Right lobe of liver (tissue), 6 donors: ENCODE data around the gene RNFT1. TPM values are rescaled to one million over a fixed set of nuclear protein-coding genes. Genes with fewer than 3 reads are reported as not detected.
"Not testable (repeated sequence)": the region's sequence is repeated elsewhere in the genome, so short reads cannot be mapped to it uniquely, and the experiment has no call there.

Experiments used
- ATAC-seq, 4 donors: fragments of 200-7000 bp; cut with Tn5 transposase; one replicate each; pipeline ENCODE4 v1.9.1; 2020; ENCODE audit warnings: mild to moderate bottlenecking in 4 of 4, moderate library complexity in 4 of 4
- DNase-seq, 3 donors: peaks; one replicate each; pipeline ENCODE4 v3.0.0-alpha.2; 2020
- H3K27ac ChIP-seq, 3 donors: fragments of 200-600 bp; one replicate each; pipeline ENCODE4 v1.8.0; 2022
- H3K27me3 ChIP-seq, 2 donors: fragments of 200-600 bp; one replicate each; pipeline ENCODE4 v1.8.0; 2022
- H3K36me3 ChIP-seq, 4 donors: fragments of 200-600 bp; sonication (generic) in 1 of 4; one replicate each; pipeline versions ENCODE4 v1.5.1 to v1.8.0; 2017 to 2022; ENCODE audit warnings: control low read depth in 1 of 4
- H3K4me1 ChIP-seq, 4 donors: fragments of 200-600 bp; sonication (generic) in 1 of 4; one replicate each; pipeline versions ENCODE4 v1.5.1 to v1.8.0; 2017 to 2022; ENCODE audit warnings: control low read depth in 1 of 4
- H3K4me3 ChIP-seq, 3 donors: fragments of 200-600 bp; one replicate each; pipeline ENCODE4 v1.8.0; 2022
- H3K9me3 ChIP-seq, 4 donors: fragments of 200-600 bp; sonication (generic) in 1 of 4; one replicate each; pipeline versions ENCODE4 v1.5.1 to v1.8.0; 2017 to 2022; ENCODE audit warnings: control low read depth in 1 of 4
- CTCF ChIP-seq, 4 donors: fragments of 200-600 bp in 3 of 4; fragments of 450-650 bp in 1 of 4; IDR thresholded peaks; one replicate each; pipeline versions ENCODE4 v1.5.1 to v1.8.0; 2016 to 2022; ENCODE audit warnings: antibody characterized with exemption in 4 of 4, mild to moderate bottlenecking in 2 of 4
- POLR2A ChIP-seq: fragments of 450-650 bp; IDR thresholded peaks from one replicate; pipeline ENCODE4 v1.6.1; 2017; ENCODE audit warnings: antibody characterized with exemption, mild to moderate bottlenecking
- WGBS: methylation state at CpG from one replicate; pipeline ENCODE4 v1.1.6; 2018; ENCODE audit warnings: low coverage, low lambda C conversion rate; ENCODE audit not compliant: insufficient coverage; ENCODE audit errors: missing lambda C conversion rate; 5-methylcytosine and 5-hydroxymethylcytosine counted together
- intact Hi-C, 2 donors: fragments of 100-400 bp; cut with DNase I; formaldehyde crosslinking; loops; one replicate each; pipeline versions ENCODE4 v1.11.2 to v1.14.1; 2022
- total RNA-seq, 6 experiments: library from RNA; depleted of rRNA in 2 of 6; stranded (reverse); fragments of >200 nt in 2 of 6; fragmentation: NEBNext Ultra II Directional in 3 of 6; extraction: Animal tissue kit (Norgen Biotek cat#: 25700) in 3 of 6; gene quantifications; one replicate each; pipeline versions ENCODE4 v1.1.0 to v1.2.4, GENCODE V29; 2016 to 2023
- donor health status: DM: no; HTN: yes; CAD: no.
- donor health status: DM: no; HTN: no; CAD: no.
- donor health status: DM: no; HTN: no; CAD: no.
- donor health status: DM: no; HTN: yes; CAD: no.
- donor health status: DM: no; HTN: yes; CAD: no.

RNFT1 gene
- total RNA-seq, 6 experiments from 2014 or later = 18.3 to 30.6 (median 21.6) TPM

- no peak for DNase-seq
- no peaks in the 10 kb centered on the region for H3K9me3 ChIP-seq
- intact Hi-C loops = no loop called here
- no peaks in the 10 kb centered on the region for H3K4me1 ChIP-seq
- TF ChIP-seq CTCF (IDR thresholded peaks at IDR 0.05) = no peak
- no peak for TF ChIP-seq POLR2A
- H3K27ac ChIP-seq = no peak overlapping the region
- peaks cover 4 to 40% (median 8%) of the 10 kb centered on the region in 4 donors for H3K36me3 ChIP-seq
- WGBS = 89% methylated on average over 3 of the region's 3 CpGs
- no peaks in the 10 kb centered on the region for H3K27me3 ChIP-seq
- no peak for ATAC-seq
- H3K4me3 ChIP-seq = no peak overlapping the region
These were observed 9.7 kb downstream of the RNFT1 start for GRCh38 chr17:59954856-59955255.

GRCh38 chr17:59950049-59950448 is 14.5 kb downstream of the RNFT1 start:
- TF ChIP-seq POLR2A = no peak
- TF ChIP-seq CTCF (IDR thresholded peaks at IDR 0.05) = no peak
- intact Hi-C loops = no loop called here
- no peak overlapping the region for H3K4me3 ChIP-seq
- H3K36me3 ChIP-seq = peaks cover 0 to 36% (median 17%) of the 10 kb centered on the region in 4 donors
- H3K27ac ChIP-seq = no peak overlapping the region
- no peaks in the 10 kb centered on the region for H3K4me1 ChIP-seq
- DNase-seq (no peak), ATAC-seq (no peak)
- no peaks in the 10 kb centered on the region for H3K27me3 ChIP-seq
- 84% methylated on average over 3 of the region's 3 CpGs for WGBS
- no peaks in the 10 kb centered on the region for H3K9me3 ChIP-seq

- intact Hi-C loops, ATAC-seq, H3K27ac ChIP-seq, H3K4me1 ChIP-seq, H3K27me3 ChIP-seq, H3K9me3 ChIP-seq, DNase-seq, H3K4me3 ChIP-seq: not testable (repeated sequence)
- WGBS = 84% methylated on average over 4 of the region's 4 CpGs
- peaks cover 0 to 39% (median 17%) of the 10 kb centered on the region in 4 donors for H3K36me3 ChIP-seq
These were observed 17.2 kb downstream of the RNFT1 start for GRCh38 chr17:59947310-59947709.

- 91% methylated on average over 5 of the region's 7 CpGs for WGBS
- H3K27ac ChIP-seq, ATAC-seq: not testable (repeated sequence)
These were observed 18.1 kb downstream of the RNFT1 start for GRCh38 chr17:59946433-59946832.

GRCh38 chr17:59941131-59941530 is 23.4 kb downstream of the RNFT1 start:
- H3K27me3 ChIP-seq = no peaks in the 10 kb centered on the region
- H3K4me3 ChIP-seq = no peak overlapping the region
- no peaks in the 10 kb centered on the region for H3K9me3 ChIP-seq
- ATAC-seq = no peak
- TF ChIP-seq POLR2A = no peak
- TF ChIP-seq CTCF (IDR thresholded peaks at IDR 0.05) = no peak
- H3K36me3 ChIP-seq = peaks cover 0 to 65% (median 12%) of the 10 kb centered on the region in 4 donors
- DNase-seq = no peak
- 83% methylated on average over 1 of the region's 1 CpG for WGBS
- H3K27ac ChIP-seq = no peak overlapping the region
- no peaks in the 10 kb centered on the region for H3K4me1 ChIP-seq
- intact Hi-C loops = no loop called here

More at GRCh38 chr17:59946433-59946832, 18.1 kb downstream of the RNFT1 start:
- H3K36me3 ChIP-seq = peaks cover 0 to 46% (median 18%) of the 10 kb centered on the region in 4 donors
- H3K27me3 ChIP-seq, H3K9me3 ChIP-seq, intact Hi-C loops, H3K4me1 ChIP-seq, DNase-seq, H3K4me3 ChIP-seq: not testable (repeated sequence)

GRCh38 chr17:59940697-59941096 is 23.8 kb downstream of the RNFT1 start:
- DNase-seq, H3K4me3 ChIP-seq, H3K27ac ChIP-seq, H3K9me3 ChIP-seq, ATAC-seq, H3K4me1 ChIP-seq, intact Hi-C loops, H3K27me3 ChIP-seq: not testable (repeated sequence)
- WGBS = 91% methylated on average over 3 of the region's 3 CpGs
- H3K36me3 ChIP-seq = peaks cover 0 to 65% (median 12%) of the 10 kb centered on the region in 4 donors

GRCh38 chr17:59933317-59933716 is 31.2 kb downstream of the RNFT1 start:
- H3K4me1 ChIP-seq, H3K4me3 ChIP-seq, ATAC-seq, DNase-seq, intact Hi-C loops, H3K9me3 ChIP-seq, H3K27me3 ChIP-seq, H3K27ac ChIP-seq: not testable (repeated sequence)
- 100% methylated on average over 1 of the region's 1 CpG for WGBS
- peaks cover 0 to 85% (median 28%) of the 10 kb centered on the region in 4 donors for H3K36me3 ChIP-seq

GRCh38 chr17:59930768-59931167 is 33.8 kb downstream of the RNFT1 start:
- H3K4me3 ChIP-seq, H3K4me1 ChIP-seq, DNase-seq, H3K27ac ChIP-seq, H3K27me3 ChIP-seq, intact Hi-C loops, H3K9me3 ChIP-seq: not testable (repeated sequence)
- peaks cover 0 to 83% (median 31%) of the 10 kb centered on the region in 4 donors for H3K36me3 ChIP-seq
- peak in 3 of 4 donors; percentile 46 to 61 (median 53) for ATAC-seq
- 13% methylated on average over 3 of the region's 3 CpGs for WGBS

GRCh38 chr17:59930121-59930520 is 34.4 kb downstream of the RNFT1 start:
- H3K4me1 ChIP-seq, intact Hi-C loops, ATAC-seq, H3K27ac ChIP-seq, H3K4me3 ChIP-seq, H3K27me3 ChIP-seq, H3K9me3 ChIP-seq, DNase-seq: not testable (repeated sequence)
- WGBS = 100% methylated on average over 2 of the region's 2 CpGs
- H3K36me3 ChIP-seq = peaks cover 0 to 77% (median 28%) of the 10 kb centered on the region in 4 donors
